Loucy (cell line): ENCODE results near the gene ALG8.

Source experiments
- EZH2phosphoT487 ChIP-seq: fragments of 200-600 bp; IDR thresholded peaks from 2 replicates; pipeline ENCODE4 v1.6.1; 2018; ENCODE audit warnings: antibody characterized with exemption, mild to moderate bottlenecking, moderate library complexity, borderline replicate concordance
- TF ChIP-seq, protein P1 (sequence below): fragments of 200-600 bp; sonication (generic); conservative IDR thresholded peaks from 2 replicates; pipeline ENCODE4 v1.5.1; 2014; ENCODE audit warnings: mild to moderate bottlenecking, antibody characterized with exemption, low read length

DNA sequence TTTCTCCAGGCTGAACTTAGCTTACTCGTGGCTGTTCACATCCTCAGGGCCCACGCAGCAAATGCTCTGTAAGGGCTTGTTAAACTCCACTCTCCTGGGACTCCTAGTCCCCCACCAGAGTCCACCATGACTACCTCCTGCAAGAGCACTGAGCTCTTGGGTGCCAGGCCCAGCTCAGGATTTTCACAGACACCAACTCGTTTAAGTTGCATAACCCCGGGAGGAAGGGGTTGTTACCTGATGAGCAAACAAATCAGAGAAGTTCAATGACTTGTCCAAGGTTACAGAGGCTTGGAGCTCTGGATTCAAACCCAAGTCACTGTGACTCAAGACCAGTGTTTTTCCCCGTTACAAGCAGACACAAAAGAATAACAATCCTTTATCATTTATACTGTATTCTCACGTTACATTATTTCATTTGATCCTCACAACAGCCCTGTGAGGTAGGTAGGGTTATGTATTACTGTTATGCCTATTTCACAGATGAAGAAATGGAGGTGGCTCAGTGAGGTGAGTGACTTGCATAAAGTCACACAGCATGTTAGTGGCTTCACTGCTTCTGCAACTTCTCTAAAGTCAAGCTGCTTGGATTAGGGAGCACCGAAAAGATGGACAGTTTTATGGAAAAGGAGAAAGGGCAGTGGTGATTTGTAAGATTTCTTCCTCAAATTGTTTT lies 31.6 kb upstream of the ALG8 start:
- TF ChIP-seq, protein P1, sequence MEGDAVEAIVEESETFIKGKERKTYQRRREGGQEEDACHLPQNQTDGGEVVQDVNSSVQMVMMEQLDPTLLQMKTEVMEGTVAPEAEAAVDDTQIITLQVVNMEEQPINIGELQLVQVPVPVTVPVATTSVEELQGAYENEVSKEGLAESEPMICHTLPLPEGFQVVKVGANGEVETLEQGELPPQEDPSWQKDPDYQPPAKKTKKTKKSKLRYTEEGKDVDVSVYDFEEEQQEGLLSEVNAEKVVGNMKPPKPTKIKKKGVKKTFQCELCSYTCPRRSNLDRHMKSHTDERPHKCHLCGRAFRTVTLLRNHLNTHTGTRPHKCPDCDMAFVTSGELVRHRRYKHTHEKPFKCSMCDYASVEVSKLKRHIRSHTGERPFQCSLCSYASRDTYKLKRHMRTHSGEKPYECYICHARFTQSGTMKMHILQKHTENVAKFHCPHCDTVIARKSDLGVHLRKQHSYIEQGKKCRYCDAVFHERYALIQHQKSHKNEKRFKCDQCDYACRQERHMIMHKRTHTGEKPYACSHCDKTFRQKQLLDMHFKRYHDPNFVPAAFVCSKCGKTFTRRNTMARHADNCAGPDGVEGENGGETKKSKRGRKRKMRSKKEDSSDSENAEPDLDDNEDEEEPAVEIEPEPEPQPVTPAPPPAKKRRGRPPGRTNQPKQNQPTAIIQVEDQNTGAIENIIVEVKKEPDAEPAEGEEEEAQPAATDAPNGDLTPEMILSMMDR = no peak
- TF ChIP-seq EZH2phosphoT487 = no peak
